CD14-positive monocyte (primary cell): ENCODE measurements around the gene PBX3. TPM values are rescaled to one million over a fixed set of nuclear protein-coding genes. Genes with fewer than 3 reads are reported as not detected.

Experiments used
- DNase-seq, 3 donors: peaks; one replicate each; pipeline ENCODE4 v3.0.0-alpha.2; 2011 to 2022
- H2AFZ ChIP-seq: 2 replicates; pipeline ENCODE4 v1.6.0; 2012; ENCODE audit warnings: mild to moderate bottlenecking, low read depth, low read length, inconsistent platforms; ENCODE audit not compliant: insufficient read depth, poor library complexity, severe bottlenecking
- H3K27ac ChIP-seq, 2 donors: 1 replicate in 1 of 2; 2 replicates in 1 of 2; pipeline ENCODE4 v1.5.1; 2012 to 2013; ENCODE audit warnings: low read length in 2 of 2, control low read depth in 1 of 2, inconsistent platforms in 1 of 2, low read depth in 1 of 2, mild to moderate bottlenecking in 1 of 2
- H3K27me3 ChIP-seq, 2 donors: one replicate each; pipeline versions ENCODE4 v1.6.0 to v1.6.1; 2011 to 2013; ENCODE audit warnings: low read length in 2 of 2; ENCODE audit not compliant: control insufficient read depth in 2 of 2, insufficient read depth in 2 of 2
- H3K36me3 ChIP-seq, 2 donors: replicated peaks in 1 of 2; 1 replicate in 1 of 2; 2 replicates in 1 of 2; pipeline versions ENCODE4 v1.5.1 to v1.6.1; 2012 to 2013; ENCODE audit warnings: low read length in 2 of 2, control low read depth in 1 of 2, inconsistent platforms in 1 of 2, mild to moderate bottlenecking in 1 of 2; ENCODE audit not compliant: insufficient read depth in 2 of 2, control insufficient read depth in 1 of 2
- H3K4me1 ChIP-seq, 2 donors: 1 replicate in 1 of 2; 2 replicates in 1 of 2; pipeline versions ENCODE4 v1.5.1 to v1.6.1; 2012 to 2013; ENCODE audit warnings: low read length in 2 of 2, control low read depth in 1 of 2, inconsistent platforms in 1 of 2, mild to moderate bottlenecking in 1 of 2, moderate library complexity in 1 of 2; ENCODE audit not compliant: insufficient read depth in 2 of 2, control insufficient read depth in 1 of 2
- H3K4me2 ChIP-seq: replicated peaks from 2 replicates; pipeline ENCODE3; 2012; ENCODE audit warnings: low read length, moderate library complexity, mild to moderate bottlenecking; ENCODE audit not compliant: poor library complexity, severe bottlenecking; ENCODE audit errors: extremely low read depth
- H3K4me3 ChIP-seq, 3 experiments: fragments of 200-600 bp in 1 of 3; sonication (generic) in 1 of 3; replicated peaks in 1 of 3; 1 replicate in 2 of 3; 2 replicates in 1 of 3; pipeline ENCODE4 v1.5.1; 2011 to 2013; ENCODE audit warnings: low read length in 3 of 3, mild to moderate bottlenecking in 3 of 3, control low read depth in 2 of 3, low read depth in 2 of 3, inconsistent platforms in 1 of 3, moderate library complexity in 1 of 3
- H3K79me2 ChIP-seq: 2 replicates; pipeline ENCODE4 v1.6.0; 2012; ENCODE audit warnings: mild to moderate bottlenecking, control low read depth, inconsistent platforms, low read length, moderate library complexity; ENCODE audit not compliant: insufficient read depth
- H3K9ac ChIP-seq: 2 replicates; pipeline ENCODE4 v1.6.0; 2017; ENCODE audit warnings: low read length, mild to moderate bottlenecking; ENCODE audit not compliant: insufficient read depth, poor library complexity, severe bottlenecking
- H3K9me3 ChIP-seq, 2 donors: replicated peaks in 1 of 2; 1 replicate in 1 of 2; 2 replicates in 1 of 2; pipeline versions ENCODE4 v1.5.1 to v1.6.1; 2012 to 2013; ENCODE audit warnings: low read length in 2 of 2, control low read depth in 1 of 2; ENCODE audit not compliant: control insufficient read depth in 1 of 2, insufficient read depth in 1 of 2
- H4K20me1 ChIP-seq: 2 replicates; pipeline ENCODE4 v1.6.0; 2012; ENCODE audit warnings: mild to moderate bottlenecking, low read length, control low read depth, moderate library complexity; ENCODE audit not compliant: insufficient read depth
- H3K27ac Mint-ChIP-seq, 7 donors: one replicate each; pipeline ENCODE4 v1.8.0; 2020; ENCODE audit warnings: mild to moderate bottlenecking in 7 of 7, mixed read lengths in 7 of 7, moderate library complexity in 6 of 7, inconsistent platforms in 2 of 7
- H3K27me3 Mint-ChIP-seq, 3 donors: one replicate each; pipeline ENCODE4 v1.8.0; 2021 to 2022; ENCODE audit warnings: low read depth in 3 of 3, mild to moderate bottlenecking in 3 of 3, mixed read lengths in 3 of 3, moderate library complexity in 3 of 3, inconsistent platforms in 1 of 3
- H3K36me3 Mint-ChIP-seq, 2 donors: one replicate each; pipeline ENCODE4 v1.8.0; 2020; ENCODE audit warnings: mixed read lengths in 2 of 2, inconsistent platforms in 1 of 2, mild to moderate bottlenecking in 1 of 2
- H3K4me1 Mint-ChIP-seq: one replicate; pipeline ENCODE4 v1.8.0; 2020; ENCODE audit warnings: mild to moderate bottlenecking, mixed read lengths
- H3K4me3 Mint-ChIP-seq, 2 donors: one replicate each; pipeline ENCODE4 v1.8.0; 2020; ENCODE audit warnings: mild to moderate bottlenecking in 2 of 2, mixed read lengths in 2 of 2, moderate library complexity in 1 of 2
- H3K9me3 Mint-ChIP-seq, 7 donors: one replicate each; pipeline ENCODE4 v1.8.0; 2020 to 2022; ENCODE audit warnings: mixed read lengths in 7 of 7, mild to moderate bottlenecking in 6 of 7, moderate library complexity in 6 of 7, inconsistent platforms in 2 of 7
- CTCF ChIP-seq: fragments of 200-600 bp; IDR thresholded peaks from one replicate; pipeline ENCODE4 v1.8.0; 2022; ENCODE audit warnings: antibody characterized with exemption, mild to moderate bottlenecking
- WGBS: methylation state at CpG from one replicate; pipeline ENCODE4 v1.1.5; 2013; ENCODE audit warnings: missing lambda C conversion rate; ENCODE audit not compliant: insufficient coverage; 5-methylcytosine and 5-hydroxymethylcytosine counted together
- intact Hi-C, 2 donors: fragments of 100-400 bp; cut with micrococcal nuclease; formaldehyde crosslinking; loops; one replicate each; pipeline versions ENCODE4 v1.15.0 to v1.15.1; 2023
- polyA plus RNA-seq, 3 donors: library from polyadenylated mRNA; depleted of rRNA in 1 of 3; unstranded in 2 of 3; stranded (reverse) in 1 of 3; fragments of 300-500 nt in 2 of 3; fragments of >200 nt in 1 of 3; fragmentation: Illumina TruSeq in 2 of 3; gene quantifications; 1 replicate in 2 of 3; 2 replicates in 1 of 3; pipeline ENCODE4 v1.2.3, GENCODE V29; 2012 to 2021

The PBX3 gene
- polyA plus RNA-seq, 3 donors = 6.6 to 22.7 (median 7.1) TPM

- Histone ChIP-seq H3K9ac (no peak overlapping the region), H4K20me1 (no peaks in the 10 kb centered on the region), H3K4me3 (no peak overlapping the region), H3K27me3 (no peaks in the 10 kb centered on the region), H3K36me3 (no peaks in the 10 kb centered on the region), H3K27ac (no peak overlapping the region), H3K4me2 (no peak overlapping the region), H3K4me1 (no peaks in the 10 kb centered on the region), H2AFZ (no peak overlapping the region), H3K79me2 (no peaks in the 10 kb centered on the region), H3K9me3 (no peaks in the 10 kb centered on the region)
- no peak overlapping the region for H3K4me3 Mint-ChIP-seq
- H3K27me3 Mint-ChIP-seq = no peaks in the 10 kb centered on the region
- peaks cover 0 to 10% of the 10 kb centered on the region in 2 donors for H3K36me3 Mint-ChIP-seq
- DNase-seq = no peak
- H3K9me3 Mint-ChIP-seq = peaks cover 0 to 3% (median 0%) of the 10 kb centered on the region in 7 donors
- intact Hi-C loops = no loop called here
- no CpG with 5 or more reads among the region's 1 CpG for WGBS
- no peak overlapping the region for H3K27ac Mint-ChIP-seq
- no peak for TF ChIP-seq CTCF
- H3K4me1 Mint-ChIP-seq = no peaks in the 10 kb centered on the region
These were observed 175.7 kb downstream of the PBX3 start for GRCh38 chr9:125922854-125923253.

- no peaks in the 10 kb centered on the region for H3K36me3 ChIP-seq
- intact Hi-C loops = no loop called here
- H3K27me3 ChIP-seq = no peaks in the 10 kb centered on the region
- Mint-ChIP-seq H3K27ac (no peak overlapping the region), H3K9me3 (peaks cover 0 to 3% (median 0%) of the 10 kb centered on the region in 7 donors), H3K27me3 (no peaks in the 10 kb centered on the region), H3K4me3 (no peak overlapping the region), H3K36me3 (peaks cover 0 to 4% of the 10 kb centered on the region in 2 donors), H3K4me1 (no peaks in the 10 kb centered on the region)
- H4K20me1 ChIP-seq = no peaks in the 10 kb centered on the region
- H3K9me3 ChIP-seq = no peaks in the 10 kb centered on the region
- H2AFZ ChIP-seq = no peak overlapping the region
- no peak overlapping the region for H3K4me3 ChIP-seq
- no peak overlapping the region for H3K4me2 ChIP-seq
- H3K79me2 ChIP-seq = no peaks in the 10 kb centered on the region
- H3K27ac ChIP-seq = no peak overlapping the region
- no peaks in the 10 kb centered on the region for H3K4me1 ChIP-seq
- TF ChIP-seq CTCF = no peak
- 17% methylated on average over 1 of the region's 4 CpGs for WGBS
- no peak for DNase-seq
- H3K9ac ChIP-seq = no peak overlapping the region
These were observed 177.2 kb downstream of the PBX3 start for GRCh38 chr9:125924351-125924750.
